ENCODE results near the gene CALN1.

Gene CALN1

GRCh38 chr7:71912476-71912875 lies 499.7 kb downstream of the CALN1 start:
- H3K36me3 ChIP-seq: no peaks in the 10 kb centered on the region
- H3K9ac ChIP-seq: no peak overlapping the region
- no peak overlapping the region for H3K4me2 ChIP-seq
- no peak for TF ChIP-seq Cebpa-rat (IDR thresholded peaks at IDR 0.05)
- no peaks in the 10 kb centered on the region for H3K27me3 ChIP-seq
- H3K4me3 ChIP-seq: no peak overlapping the region
- no peaks in the 10 kb centered on the region for H3K4me1 ChIP-seq
- H3K9me3 ChIP-seq: peaks cover 28% of the 10 kb centered on the region
- H3K27ac ChIP-seq: no peak overlapping the region
- H4K20me1 ChIP-seq: no peaks in the 10 kb centered on the region

- peaks cover 31% of the 10 kb centered on the region for H3K9me3 ChIP-seq
- no peak overlapping the region for H3K4me2 ChIP-seq
Measured at GRCh38 chr7:71911051-71911450, 501.1 kb downstream of the CALN1 start.

DNA sequence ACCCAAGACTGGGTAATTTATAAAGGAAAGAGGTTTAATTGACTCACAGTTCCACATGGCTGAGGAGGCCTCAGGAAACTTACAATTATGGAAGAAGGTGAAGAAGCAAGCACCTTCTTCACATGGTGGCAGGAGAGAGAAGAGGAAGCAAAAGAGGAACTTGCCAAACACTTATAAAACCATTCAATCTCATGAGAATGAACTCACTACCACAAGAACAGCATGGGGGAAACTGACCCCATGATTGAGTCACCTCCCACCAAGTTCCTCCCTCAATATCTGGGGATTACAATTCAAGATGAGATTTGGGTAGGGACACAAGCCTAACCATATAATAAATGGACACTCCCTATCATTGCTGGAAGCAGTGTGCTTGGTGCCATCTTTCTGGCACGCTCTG lies 506.3 kb downstream of the CALN1 start:
- TF ChIP-seq Cebpa-rat (IDR thresholded peaks at IDR 0.05): no peak

More at GRCh38 chr7:71911051-71911450, 501.1 kb downstream of the CALN1 start:
- Histone ChIP-seq H3K4me1 (no peaks in the 10 kb centered on the region), H3K36me3 (no peaks in the 10 kb centered on the region), H3K4me3 (no peak overlapping the region), H3K27ac (no peak overlapping the region), H3K9ac (no peak overlapping the region), H3K27me3 (no peaks in the 10 kb centered on the region), H4K20me1 (no peaks in the 10 kb centered on the region)
- no peak for TF ChIP-seq Cebpa-rat (IDR thresholded peaks at IDR 0.05)

GRCh38 chr7:71904484-71904883 lies 507.7 kb downstream of the CALN1 start:
- peaks cover 30% of the 10 kb centered on the region for H3K9me3 ChIP-seq
- H3K9ac ChIP-seq: no peak overlapping the region
- H3K4me3 ChIP-seq: no peak overlapping the region
- H3K27me3 ChIP-seq: no peaks in the 10 kb centered on the region
- TF ChIP-seq Cebpa-rat (IDR thresholded peaks at IDR 0.05): no peak
- no peak overlapping the region for H3K27ac ChIP-seq
- H3K36me3 ChIP-seq: no peaks in the 10 kb centered on the region
- H3K4me2 ChIP-seq: no peak overlapping the region
- peaks cover 18% of the 10 kb centered on the region for H3K4me1 ChIP-seq
- H4K20me1 ChIP-seq: no peaks in the 10 kb centered on the region

More for the DNA sequence above, 506.3 kb downstream of the CALN1 start:
- no peaks in the 10 kb centered on the region for H3K36me3 ChIP-seq
- H3K27ac ChIP-seq: no peak overlapping the region
- H3K4me2 ChIP-seq: no peak overlapping the region
- peaks cover 39% of the 10 kb centered on the region for H3K9me3 ChIP-seq
- no peak overlapping the region for H3K4me3 ChIP-seq
- no peaks in the 10 kb centered on the region for H4K20me1 ChIP-seq
- no peak overlapping the region for H3K9ac ChIP-seq
- H3K4me1 ChIP-seq: peaks cover 5% of the 10 kb centered on the region
- no peaks in the 10 kb centered on the region for H3K27me3 ChIP-seq

DNA sequence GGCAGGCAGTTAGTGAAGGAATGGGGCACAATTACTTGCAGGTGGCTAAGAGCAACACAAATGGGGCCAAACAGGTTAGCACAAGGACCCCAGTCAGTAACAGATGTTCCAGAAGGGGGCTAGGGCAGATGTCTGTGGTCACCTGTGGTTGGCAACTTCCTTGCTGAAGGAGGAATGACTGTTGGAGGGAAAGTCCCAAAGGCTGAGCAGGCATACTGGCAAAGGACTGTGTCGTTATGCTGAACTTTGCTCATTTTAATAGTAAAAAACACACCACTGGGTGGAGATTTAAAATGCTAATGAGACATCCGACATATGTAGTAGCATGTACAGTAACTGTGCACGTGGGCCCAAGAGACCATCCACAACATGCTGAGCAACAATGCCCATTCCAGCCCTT lies 511.6 kb downstream of the CALN1 start:
- Histone ChIP-seq H3K4me3 (no peak overlapping the region), H3K9me3 (peaks cover 12% of the 10 kb centered on the region), H4K20me1 (no peaks in the 10 kb centered on the region), H3K4me2 (peak overlapping the region; percentile 69), H3K27me3 (no peaks in the 10 kb centered on the region), H3K9ac (no peak overlapping the region), H3K36me3 (no peaks in the 10 kb centered on the region), H3K27ac (peak overlapping the region; percentile 71), H3K4me1 (peaks cover 54% of the 10 kb centered on the region)
- TF ChIP-seq Cebpa-rat (IDR thresholded peaks at IDR 0.05): no peak

- no peak for TF ChIP-seq Cebpa-rat (IDR thresholded peaks at IDR 0.05)
- Histone ChIP-seq H3K4me2 (peak overlapping the region; percentile 64), H3K4me1 (peaks cover 89% of the 10 kb centered on the region), H3K27me3 (no peaks in the 10 kb centered on the region), H3K9ac (peak overlapping the region; percentile 5; the same call in 1 of the 2 replicates), H3K9me3 (peaks cover 2% of the 10 kb centered on the region; the same call in 1 of the 2 replicates), H3K27ac (peak overlapping the region; percentile 71), H4K20me1 (no peaks in the 10 kb centered on the region), H3K36me3 (no peaks in the 10 kb centered on the region), H3K4me3 (no peak overlapping the region)
Measured at GRCh38 chr7:71896535-71896934, 515.6 kb downstream of the CALN1 start.

DNA sequence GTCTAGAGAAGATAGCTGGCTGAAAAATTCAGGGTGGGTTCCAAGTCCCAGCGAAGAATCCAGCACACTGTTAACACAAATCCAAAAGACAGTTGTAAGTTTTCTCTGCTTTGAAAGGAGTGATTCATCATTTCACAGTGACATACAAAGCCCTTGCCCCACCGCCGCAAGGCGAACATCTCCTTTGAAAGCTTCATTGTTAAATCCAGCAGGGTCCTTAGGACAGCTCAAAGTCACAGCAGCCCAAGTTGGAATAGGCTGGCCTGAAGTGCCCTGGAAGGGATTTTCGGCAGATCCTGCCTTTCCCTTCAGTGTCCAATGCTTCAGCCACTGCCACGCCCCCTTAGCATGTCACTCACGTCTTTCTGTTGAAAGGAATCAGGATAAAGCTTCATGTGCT lies 526.1 kb downstream of the CALN1 start:
- H4K20me1 ChIP-seq: no peaks in the 10 kb centered on the region
- 0 out of 2 replicates have a peak overlapping the region, but pooled peaks have one; percentile 1 for H3K27ac ChIP-seq
- no peaks in the 10 kb centered on the region for H3K27me3 ChIP-seq
- H3K36me3 ChIP-seq: no peaks in the 10 kb centered on the region
- H3K9ac ChIP-seq: no peak overlapping the region
- H3K4me2 ChIP-seq: peak overlapping the region; percentile 35; the same call in 1 of the 2 replicates
- peaks cover 18% of the 10 kb centered on the region for H3K4me1 ChIP-seq
- peaks cover 42% of the 10 kb centered on the region for H3K9me3 ChIP-seq
- TF ChIP-seq Cebpa-rat (IDR thresholded peaks at IDR 0.05): no peak
- no peak overlapping the region for H3K4me3 ChIP-seq

- Histone ChIP-seq H3K9ac (no peak overlapping the region), H3K36me3 (no peaks in the 10 kb centered on the region), H3K27me3 (no peaks in the 10 kb centered on the region), H4K20me1 (no peaks in the 10 kb centered on the region), H3K9me3 (peaks cover 38% of the 10 kb centered on the region), H3K4me1 (peaks cover 18% of the 10 kb centered on the region), H3K27ac (0 out of 2 replicates have a peak overlapping the region, but pooled peaks have one; percentile 1), H3K4me2 (peak overlapping the region; percentile 35), H3K4me3 (no peak overlapping the region)
- no peak for TF ChIP-seq Cebpa-rat (IDR thresholded peaks at IDR 0.05)
Measured at GRCh38 chr7:71885487-71885886, 526.7 kb downstream of the CALN1 start.

DNA sequence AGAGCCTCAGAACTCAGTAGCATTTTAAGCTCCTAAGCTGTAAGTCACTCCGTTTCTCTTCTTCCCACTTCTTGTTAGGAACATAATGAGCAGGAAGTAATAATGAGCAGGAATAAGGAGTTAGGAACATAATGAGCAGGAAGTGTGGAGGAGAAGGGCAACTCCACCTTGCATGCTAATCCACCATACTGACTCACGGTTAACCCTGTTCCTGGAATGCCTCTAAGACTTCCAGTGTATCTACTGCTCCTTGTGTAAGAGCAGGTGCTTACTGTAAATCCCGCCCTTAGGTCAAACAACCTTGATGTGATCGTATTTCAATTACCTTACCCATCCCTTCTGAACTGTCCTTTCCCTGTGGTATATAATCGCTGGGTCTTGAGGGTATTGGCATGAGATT lies 528.7 kb downstream of the CALN1 start:
- Histone ChIP-seq H3K9me3 (peaks cover 33% of the 10 kb centered on the region), H3K4me2 (no peak overlapping the region), H3K27ac (no peak overlapping the region), H3K27me3 (no peaks in the 10 kb centered on the region), H4K20me1 (no peaks in the 10 kb centered on the region), H3K4me3 (no peak overlapping the region), H3K9ac (no peak overlapping the region), H3K36me3 (no peaks in the 10 kb centered on the region), H3K4me1 (peaks cover 13% of the 10 kb centered on the region)
- no peak for TF ChIP-seq Cebpa-rat (IDR thresholded peaks at IDR 0.05)

- Histone ChIP-seq H3K9ac (no peak overlapping the region), H4K20me1 (no peaks in the 10 kb centered on the region), H3K4me3 (no peak overlapping the region), H3K9me3 (0 out of 2 replicates have a peak, but pooled peaks cover 11% of the 10 kb centered on the region), H3K36me3 (no peaks in the 10 kb centered on the region), H3K27ac (no peak overlapping the region), H3K27me3 (no peaks in the 10 kb centered on the region), H3K4me1 (peaks cover 39% of the 10 kb centered on the region), H3K4me2 (no peak overlapping the region)
- no peak for TF ChIP-seq Cebpa-rat (IDR thresholded peaks at IDR 0.05)
Measured at GRCh38 chr7:71871446-71871845, 540.7 kb downstream of the CALN1 start.

DNA sequence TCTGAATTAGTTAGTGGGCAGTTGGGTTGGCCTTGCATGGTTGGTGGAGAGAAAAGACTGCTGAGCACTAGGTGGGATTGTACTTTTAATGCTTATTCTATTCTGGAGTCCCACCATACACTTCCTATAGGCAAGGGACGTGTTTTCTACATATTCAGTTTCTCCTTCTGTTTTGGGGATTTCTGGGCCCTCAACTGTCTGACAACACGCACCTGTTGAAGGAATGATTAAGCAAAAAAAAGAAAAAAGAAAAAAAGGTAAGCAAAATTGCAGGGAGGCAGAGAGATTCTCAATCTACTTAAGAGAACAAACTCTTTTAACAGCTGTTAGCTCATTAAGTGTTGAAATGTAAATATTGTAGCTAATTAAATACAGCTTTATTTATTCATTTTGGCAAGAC lies 541.3 kb downstream of the CALN1 start:
- H3K4me2 ChIP-seq: 0 out of 2 replicates have a peak overlapping the region, but pooled peaks have one; percentile 9
- no peaks in the 10 kb centered on the region for H3K36me3 ChIP-seq
- H3K4me1 ChIP-seq: peaks cover 39% of the 10 kb centered on the region
- H3K9me3 ChIP-seq: 0 out of 2 replicates have a peak, but pooled peaks cover 5% of the 10 kb centered on the region
- no peak overlapping the region for H3K4me3 ChIP-seq
- TF ChIP-seq Cebpa-rat (IDR thresholded peaks at IDR 0.05): no peak
- H3K9ac ChIP-seq: no peak overlapping the region
- H4K20me1 ChIP-seq: no peaks in the 10 kb centered on the region
- H3K27me3 ChIP-seq: no peaks in the 10 kb centered on the region
- no peak overlapping the region for H3K27ac ChIP-seq

Data from BLaER1 (cell line).